ENCODE measurements around the gene HIP1. TPM values are rescaled to one million over a fixed set of nuclear protein-coding genes. Genes with fewer than 3 reads are reported as not detected.

HIP1 gene
- total RNA-seq, 1 experiment from 2014 or later = 43.3 TPM

- no peak overlapping the region for H3K27ac ChIP-seq (ENCODE audit: low read length)
- CTCF ChIA-PET = no interaction called here
- ATAC-seq (no peak), DNase-seq (ENCODE audit: low read depth, low spot score) (no peak)
- no peaks in the 10 kb centered on the region for H3K4me1 ChIP-seq (ENCODE audit: control insufficient read depth, insufficient read depth, low read length)
- H3K27me3 ChIP-seq (ENCODE audit: control insufficient read depth, insufficient read depth, low read length) = no peaks in the 10 kb centered on the region
- in situ Hi-C loops (cut with HindIII; ENCODE audit: low pct_unique_long_range_greater_than_20kb, low sequenced_read_pairs) = no loop called here
- BruUV-seq (replicated peaks) = no TSS peak
- intact Hi-C loops (cut with micrococcal nuclease; ENCODE audit: unreplicated experiment) = no loop called here
- no peak for TF ChIP-seq CTCF (IDR thresholded peaks at IDR 0.05)
- no peak for TF ChIP-seq REST (IDR thresholded peaks at IDR 0.05; ENCODE audit: insufficient read depth in 1 of 2, low read depth in 2 of 2, low read length in 1 of 2)
- no peak for TF ChIP-seq POLR2AphosphoS5 (IDR thresholded peaks at IDR 0.05; ENCODE audit: low read depth, low read length)
- TF ChIP-seq TCF7L2 (IDR thresholded peaks at IDR 0.05; ENCODE audit: low read depth, low read length) = no peak
- no peak for TF ChIP-seq SIN3A (IDR thresholded peaks at IDR 0.05; ENCODE audit: borderline replicate concordance, insufficient read depth, low read depth, low read length)
- POLR2A ChIA-PET = no interaction called here
- H3K36me3 ChIP-seq (ENCODE audit: control insufficient read depth, insufficient read depth, low read length) = no peaks in the 10 kb centered on the region
- no peak overlapping the region for H3K4me3 ChIP-seq (ENCODE audit: low read depth in 2 of 2, low read length in 2 of 2)
- no peaks in the 10 kb centered on the region for H3K9me3 ChIP-seq (ENCODE audit: control insufficient read depth, insufficient read depth, low read depth, low read length)
Measured at GRCh38 chr7:75619636-75620035, 119.1 kb downstream of the HIP1 start.

GRCh38 chr7:75617634-75618234 lies 121.0 kb downstream of the HIP1 start:
- Histone ChIP-seq H3K27me3 (ENCODE audit: control insufficient read depth, insufficient read depth, low read length) (no peaks in the 10 kb centered on the region), H3K36me3 (ENCODE audit: control insufficient read depth, insufficient read depth, low read length) (no peaks in the 10 kb centered on the region), H3K4me1 (ENCODE audit: control insufficient read depth, insufficient read depth, low read length) (no peaks in the 10 kb centered on the region), H3K27ac (ENCODE audit: low read length) (no peak overlapping the region), H3K4me3 (ENCODE audit: low read depth in 2 of 2, low read length in 2 of 2) (no peak overlapping the region), H3K9me3 (ENCODE audit: control insufficient read depth, insufficient read depth, low read depth, low read length) (no peaks in the 10 kb centered on the region)
- intact Hi-C loops (cut with micrococcal nuclease; ENCODE audit: unreplicated experiment) = no loop called here
- TF ChIP-seq SIN3A (IDR thresholded peaks at IDR 0.05; ENCODE audit: borderline replicate concordance, insufficient read depth, low read depth, low read length) = no peak
- no TSS peak for BruUV-seq (replicated peaks)
- DNase-seq (ENCODE audit: low read depth, low spot score) (no peak), ATAC-seq (no peak)
- ChIA-PET POLR2A (no interaction called here), CTCF (interaction anchor here (0.6 kb wide), 1 partner anchor 690 kb away, joined by 3 read pairs; no protein-coding TSS in a partner anchor)
- in situ Hi-C loops (cut with HindIII; ENCODE audit: low pct_unique_long_range_greater_than_20kb, low sequenced_read_pairs) = no loop called here

GRCh38 chr7:75616421-75617167 lies 122.1 kb downstream of the HIP1 start:
- Histone ChIP-seq H3K4me3 (ENCODE audit: low read depth in 2 of 2, low read length in 2 of 2) (no peak overlapping the region), H3K36me3 (ENCODE audit: control insufficient read depth, insufficient read depth, low read length) (no peaks in the 10 kb centered on the region), H3K27me3 (ENCODE audit: control insufficient read depth, insufficient read depth, low read length) (no peaks in the 10 kb centered on the region), H3K4me1 (ENCODE audit: control insufficient read depth, insufficient read depth, low read length) (0 out of 2 replicates have a peak, but pooled peaks cover 2% of the 10 kb centered on the region), H3K27ac (ENCODE audit: low read length) (no peak overlapping the region), H3K9me3 (ENCODE audit: control insufficient read depth, insufficient read depth, low read depth, low read length) (no peaks in the 10 kb centered on the region)
- no peak for TF ChIP-seq CTCF (IDR thresholded peaks at IDR 0.05)
- no peak for TF ChIP-seq TCF7L2 (IDR thresholded peaks at IDR 0.05; ENCODE audit: low read depth, low read length)
- TF ChIP-seq SIN3A (IDR thresholded peaks at IDR 0.05; ENCODE audit: borderline replicate concordance, insufficient read depth, low read depth, low read length) = no peak
- no peak for TF ChIP-seq POLR2AphosphoS5 (IDR thresholded peaks at IDR 0.05; ENCODE audit: low read depth, low read length)
- no peak for TF ChIP-seq REST (IDR thresholded peaks at IDR 0.05; ENCODE audit: insufficient read depth in 1 of 2, low read depth in 2 of 2, low read length in 1 of 2)
- POLR2A ChIA-PET = no interaction called here
- CTCF ChIA-PET = interaction anchor here (0.6 to 0.7 kb wide), 2 partner anchors 20 to 128 kb away, joined by 4 to 7 read pairs; no protein-coding TSS in a partner anchor
- in situ Hi-C loops (cut with HindIII; ENCODE audit: low pct_unique_long_range_greater_than_20kb, low sequenced_read_pairs) (no loop called here), intact Hi-C loops (cut with micrococcal nuclease; ENCODE audit: unreplicated experiment) (no loop called here)
- DNase-seq (ENCODE audit: low read depth, low spot score) (no peak), ATAC-seq (no peak)
- no TSS peak for BruUV-seq (replicated peaks)
